Measurements from ENCODE around the gene LANCL2.
"Not testable (repeated sequence)": the region's sequence is repeated elsewhere in the genome, so short reads cannot be mapped to it uniquely, and the experiment has no call there.

The LANCL2 gene

GRCh38 chr7:55409482-55410225 lies 44.5 kb downstream of the LANCL2 start:
- DNase-seq: no peak

- no peak for DNase-seq
Observed at GRCh38 chr7:55410667-55411239, 45.6 kb downstream of the LANCL2 start.

- no peak for DNase-seq
Observed at GRCh38 chr7:55411844-55412243, 46.7 kb downstream of the LANCL2 start.

- no peak for DNase-seq
Observed at GRCh38 chr7:55413442-55413841, 48.3 kb downstream of the LANCL2 start.

GRCh38 chr7:55415173-55415778 lies 50.1 kb downstream of the LANCL2 start:
- peak; percentile 90 for DNase-seq

- DNase-seq: not testable (repeated sequence)
Observed at GRCh38 chr7:55417456-55417855, 52.3 kb downstream of the LANCL2 start.

GRCh38 chr7:55420530-55420929 lies 55.4 kb downstream of the LANCL2 start:
- no peak for DNase-seq

- no peak for DNase-seq
Observed at GRCh38 chr7:55423277-55423711, 58.2 kb downstream of the LANCL2 start.

GRCh38 chr7:55423891-55424290 lies 58.8 kb downstream of the LANCL2 start:
- no peak for DNase-seq

GRCh38 chr7:55425141-55425752 lies 60.1 kb downstream of the LANCL2 start:
- no peak for DNase-seq

- DNase-seq: no peak
Observed at GRCh38 chr7:55426676-55427075, 61.5 kb downstream of the LANCL2 start.

GRCh38 chr7:55427342-55427741 lies 62.2 kb downstream of the LANCL2 start:
- no peak for DNase-seq

GRCh38 chr7:55427800-55428199 lies 62.7 kb downstream of the LANCL2 start:
- no peak for DNase-seq

GRCh38 chr7:55429835-55430499 lies 64.8 kb downstream of the LANCL2 start:
- no peak for DNase-seq

GRCh38 chr7:55431898-55432297 lies 66.8 kb downstream of the LANCL2 start:
- DNase-seq: no peak

- DNase-seq: no peak
Observed at GRCh38 chr7:55432506-55432905, 67.4 kb downstream of the LANCL2 start.

- no peak for DNase-seq
Observed at GRCh38 chr7:55432939-55433784, 68.0 kb downstream of the LANCL2 start.

GRCh38 chr7:55435466-55435865 lies 70.3 kb downstream of the LANCL2 start:
- no peak for DNase-seq

GRCh38 chr7:55436457-55436856 lies 71.3 kb downstream of the LANCL2 start:
- DNase-seq: no peak

GRCh38 chr7:55437375-55437774 lies 72.2 kb downstream of the LANCL2 start:
- DNase-seq: no peak

GRCh38 chr7:55438085-55438756 lies 73.1 kb downstream of the LANCL2 start:
- DNase-seq: no peak

Data from stimulated activated CD4-positive, alpha-beta T cell treated with anti-CD3 and anti-CD28 coated beads, Interleukin-15, amount 100 ng/mL, for 24 hours (primary cell).